ENCODE results near the gene PLP2.

Gene PLP2

GRCh38 chrX:49187526-49187925 lies 15.8 kb downstream of the PLP2 start:
- DNase-seq: no peak

GRCh38 chrX:49188468-49189076 lies 16.9 kb downstream of the PLP2 start:
- peak; percentile 26 for DNase-seq

- DNase-seq: no peak
Measured at GRCh38 chrX:49189606-49190005, 17.9 kb downstream of the PLP2 start.

- peak; percentile 99 for DNase-seq
Measured at GRCh38 chrX:49190821-49191573, 19.3 kb downstream of the PLP2 start.

- DNase-seq: peak; percentile 50
Measured at GRCh38 chrX:49191574-49192011, 19.9 kb downstream of the PLP2 start.

- peak; percentile 60 for DNase-seq
Measured at GRCh38 chrX:49192722-49193328, 21.1 kb downstream of the PLP2 start.

GRCh38 chrX:49193542-49193964 lies 21.9 kb downstream of the PLP2 start:
- DNase-seq: no peak

GRCh38 chrX:49197543-49198087 lies 25.9 kb downstream of the PLP2 start:
- no peak for DNase-seq

- DNase-seq: no peak
Measured at GRCh38 chrX:49198540-49199314, 27.0 kb downstream of the PLP2 start.

GRCh38 chrX:49199315-49199595 lies 27.6 kb downstream of the PLP2 start:
- DNase-seq: no peak

- peak; percentile 92 for DNase-seq
Measured at GRCh38 chrX:49199906-49200771, 28.4 kb downstream of the PLP2 start, which contains the start of gene SYP. SYP (minus strand) TSS chrX:49200193; CDS start chrX:49200186, 7 bp downstream.

GRCh38 chrX:49202022-49202421 lies 30.3 kb downstream of the PLP2 start:
- DNase-seq: no peak

GRCh38 chrX:49203536-49203935 lies 31.8 kb downstream of the PLP2 start:
- no peak for DNase-seq

GRCh38 chrX:49204017-49204416 lies 32.3 kb downstream of the PLP2 start:
- no peak for DNase-seq

- no peak for DNase-seq
Measured at GRCh38 chrX:49204709-49205108, 33.0 kb downstream of the PLP2 start.

GRCh38 chrX:49205443-49205842 lies 33.7 kb downstream of the PLP2 start:
- no peak for DNase-seq

GRCh38 chrX:49206543-49206942 lies 34.8 kb downstream of the PLP2 start:
- DNase-seq: no peak

GRCh38 chrX:49208399-49208798 lies 36.7 kb downstream of the PLP2 start:
- no peak for DNase-seq

- DNase-seq: peak; percentile 28
Measured at GRCh38 chrX:49209434-49210251, 37.9 kb downstream of the PLP2 start.

- DNase-seq: no peak
Measured at GRCh38 chrX:49210406-49210805, 38.7 kb downstream of the PLP2 start.

GRCh38 chrX:49211074-49211473 lies 39.4 kb downstream of the PLP2 start:
- no peak for DNase-seq

All from hematopoietic multipotent progenitor cell treated with erythropoietin and hydrocortisone succinate and interleukin-3 and kit ligand, for 4 days (in vitro differentiated cells).